ENCODE data around the gene VAV3.
"Not testable (repeated sequence)": the region's sequence is repeated elsewhere in the genome, so short reads cannot be mapped to it uniquely, and the experiment has no call there.

Gene VAV3

GRCh38 chr1:107707111-107707510 lies 257.9 kb downstream of the VAV3 start:
- Mint-ChIP-seq H3K4me1 (no peaks in the 10 kb centered on the region), H3K36me3 (peaks cover 49% of the 10 kb centered on the region), H3K4me3 (no peak overlapping the region), H3K27ac (no peak overlapping the region), H3K27me3 (no peaks in the 10 kb centered on the region), H3K9me3 (peaks cover 3% of the 10 kb centered on the region)
- ATAC-seq, result no peak

DNA sequence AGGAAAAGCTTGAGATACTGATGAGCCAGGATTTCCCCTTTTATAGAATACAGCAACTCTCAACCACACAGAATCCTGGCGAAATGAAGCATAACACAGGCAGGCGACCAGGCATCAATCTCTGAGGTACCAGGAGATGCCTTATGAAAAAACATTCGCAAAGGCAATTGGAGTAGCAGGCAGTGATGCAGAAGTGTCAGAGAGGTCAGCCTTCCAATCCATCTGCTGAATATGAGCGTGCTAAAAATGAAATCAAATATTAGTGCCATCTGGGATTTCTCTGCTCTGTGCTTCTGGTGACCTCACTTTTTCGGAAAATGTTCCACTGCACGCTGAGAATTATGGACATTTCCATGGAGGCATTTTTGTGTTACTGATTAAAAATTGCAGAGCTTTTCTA lies 258.8 kb downstream of the VAV3 start:
- Mint-ChIP-seq H3K9me3 (no peaks in the 10 kb centered on the region), H3K27ac (no peak overlapping the region), H3K4me1 (no peaks in the 10 kb centered on the region), H3K4me3 (no peak overlapping the region), H3K36me3 (peaks cover 52% of the 10 kb centered on the region), H3K27me3 (no peaks in the 10 kb centered on the region)
- ATAC-seq, result no peak

DNA sequence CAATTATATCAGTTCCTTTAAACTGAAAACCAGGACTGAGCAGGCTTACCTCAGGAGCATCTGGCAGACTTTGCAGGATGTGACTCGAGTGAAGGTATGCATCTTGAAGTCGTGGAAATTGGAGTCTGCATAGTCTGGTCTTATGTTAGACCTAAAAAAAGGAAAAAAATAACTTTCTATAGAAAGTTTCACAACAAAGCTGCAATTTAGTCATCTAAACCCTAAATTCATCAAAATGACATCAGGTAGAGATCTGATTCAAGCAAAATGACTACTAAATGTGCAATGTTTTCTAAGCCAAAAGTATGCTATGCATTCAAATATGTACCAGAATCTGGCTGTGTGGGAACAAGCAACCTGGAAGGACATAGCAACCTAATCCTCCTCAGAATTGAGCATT lies 260.1 kb downstream of the VAV3 start:
- ATAC-seq, result no peak
- Mint-ChIP-seq H3K27me3 (no peaks in the 10 kb centered on the region), H3K4me1 (no peaks in the 10 kb centered on the region), H3K36me3 (peaks cover 56% of the 10 kb centered on the region), H3K4me3 (no peak overlapping the region), H3K9me3 (no peaks in the 10 kb centered on the region), H3K27ac (no peak overlapping the region)

DNA sequence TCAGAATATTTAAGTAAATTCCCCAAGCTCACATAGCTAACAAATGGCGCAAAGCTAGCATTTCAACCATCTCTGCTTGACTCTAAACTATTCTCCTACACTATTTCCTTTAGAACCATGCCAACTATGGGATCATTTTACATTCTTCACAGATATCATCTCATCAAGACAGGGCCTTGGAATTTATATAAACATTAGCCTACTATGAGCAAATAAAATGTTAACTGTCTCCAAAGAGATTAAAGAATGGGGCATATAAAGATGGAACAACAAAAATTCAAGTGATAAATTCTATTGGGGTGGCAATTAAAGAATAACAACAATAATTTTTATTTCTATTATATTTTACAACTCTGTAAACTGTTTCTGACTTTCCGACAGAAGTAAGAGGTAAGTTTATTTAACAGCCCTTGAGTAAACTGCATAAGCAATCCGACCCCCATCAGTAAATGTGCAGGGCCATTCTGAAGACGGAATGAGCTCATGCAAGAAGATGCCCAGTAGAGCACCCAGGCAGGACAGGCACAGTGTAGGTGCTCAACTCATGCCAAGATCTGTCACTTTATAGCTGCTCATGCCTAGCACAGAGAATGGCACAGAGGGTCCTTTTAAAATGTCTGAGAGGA lies 261.9 kb downstream of the VAV3 start:
- ATAC-seq, result no peak
- no peaks in the 10 kb centered on the region for H3K9me3 Mint-ChIP-seq
- H3K27me3 Mint-ChIP-seq, result no peaks in the 10 kb centered on the region
- H3K4me3 Mint-ChIP-seq, result no peak overlapping the region
- H3K36me3 Mint-ChIP-seq, result peaks cover 62% of the 10 kb centered on the region
- H3K27ac Mint-ChIP-seq, result no peak overlapping the region
- no peaks in the 10 kb centered on the region for H3K4me1 Mint-ChIP-seq

DNA sequence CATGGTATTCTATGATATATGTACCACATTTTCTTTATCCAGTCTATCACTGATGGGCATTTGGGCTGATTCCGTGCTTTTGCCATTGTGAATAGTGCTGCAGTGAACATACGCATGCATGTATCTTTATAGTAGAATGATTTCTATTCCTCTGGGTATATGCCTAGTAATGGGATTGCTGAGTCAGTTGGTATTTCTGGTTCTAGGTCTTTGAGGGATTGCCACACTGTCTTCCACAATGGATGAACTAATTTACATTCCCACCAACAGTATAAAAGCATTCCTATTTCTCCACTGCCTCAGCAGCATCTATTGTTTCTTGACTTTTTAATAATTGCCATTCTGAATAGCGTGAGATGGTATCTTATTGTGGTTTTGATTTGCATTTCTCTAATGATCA lies 264.3 kb downstream of the VAV3 start:
- peaks cover 70% of the 10 kb centered on the region for H3K36me3 Mint-ChIP-seq
- not testable (repeated sequence) for ATAC-seq, H3K4me1 Mint-ChIP-seq, H3K27me3 Mint-ChIP-seq, H3K4me3 Mint-ChIP-seq, H3K9me3 Mint-ChIP-seq, H3K27ac Mint-ChIP-seq

DNA sequence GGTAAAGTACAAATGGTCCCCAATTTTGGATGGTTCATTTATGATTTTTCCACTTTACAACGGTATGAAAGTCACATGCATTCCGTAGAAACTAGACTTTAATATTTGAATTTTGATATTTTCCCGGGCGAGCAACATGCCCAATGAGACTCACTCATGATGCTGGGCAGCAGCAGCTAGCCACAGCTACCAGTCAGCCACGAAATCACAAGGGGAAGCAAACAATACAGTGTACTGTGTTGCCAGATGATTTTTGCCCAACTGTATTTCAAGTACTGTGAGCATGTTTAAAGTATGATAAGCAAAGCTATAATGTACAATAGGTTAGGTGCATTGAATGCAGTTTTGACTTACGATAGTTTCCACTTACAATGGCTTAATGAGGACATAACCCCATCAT lies 266.8 kb downstream of the VAV3 start:
- H3K4me3 Mint-ChIP-seq, result no peak overlapping the region
- H3K27ac Mint-ChIP-seq, result no peak overlapping the region
- ATAC-seq, result no peak
- peaks cover 79% of the 10 kb centered on the region for H3K36me3 Mint-ChIP-seq
- H3K27me3 Mint-ChIP-seq, result no peaks in the 10 kb centered on the region
- H3K9me3 Mint-ChIP-seq, result no peaks in the 10 kb centered on the region
- H3K4me1 Mint-ChIP-seq, result peaks cover 6% of the 10 kb centered on the region

- H3K36me3 Mint-ChIP-seq, result peaks cover 65% of the 10 kb centered on the region
- ATAC-seq, result no peak
- peaks cover 6% of the 10 kb centered on the region for H3K4me1 Mint-ChIP-seq
- H3K4me3 Mint-ChIP-seq, result no peak overlapping the region
- H3K9me3 Mint-ChIP-seq, result no peaks in the 10 kb centered on the region
- H3K27ac Mint-ChIP-seq, result no peak overlapping the region
- H3K27me3 Mint-ChIP-seq, result no peaks in the 10 kb centered on the region
Measured at GRCh38 chr1:107695341-107695740, 269.6 kb downstream of the VAV3 start.

GRCh38 chr1:107692580-107693345 lies 272.2 kb downstream of the VAV3 start:
- Mint-ChIP-seq H3K4me1 (peaks cover 6% of the 10 kb centered on the region), H3K4me3 (no peak overlapping the region), H3K36me3 (peaks cover 58% of the 10 kb centered on the region), H3K27me3 (no peaks in the 10 kb centered on the region), H3K9me3 (no peaks in the 10 kb centered on the region), H3K27ac (no peak overlapping the region)
- no peak for ATAC-seq

DNA sequence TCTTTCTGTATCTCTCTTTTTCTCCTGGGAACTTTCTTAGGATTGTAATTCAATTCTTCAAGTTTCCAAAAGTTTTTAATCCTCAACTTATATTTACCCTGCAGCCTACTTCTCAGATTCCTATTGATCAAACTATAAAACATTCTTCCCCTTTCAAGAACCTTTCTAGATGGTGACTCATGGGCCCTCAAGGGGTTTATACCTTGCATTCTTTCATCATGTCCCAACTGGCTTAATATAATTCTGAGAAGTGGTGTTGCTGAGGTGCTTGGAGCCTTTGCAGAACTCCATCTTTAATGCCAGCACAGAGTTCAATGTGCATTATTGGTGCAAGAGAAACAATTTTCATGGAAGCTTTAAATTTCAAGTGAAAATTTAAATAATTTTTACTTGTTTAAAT lies 273.4 kb downstream of the VAV3 start:
- ATAC-seq, result no peak
- Mint-ChIP-seq H3K9me3 (no peaks in the 10 kb centered on the region), H3K27me3 (no peaks in the 10 kb centered on the region), H3K36me3 (peaks cover 49% of the 10 kb centered on the region), H3K27ac (no peak overlapping the region), H3K4me1 (no peaks in the 10 kb centered on the region), H3K4me3 (no peak overlapping the region)

GRCh38 chr1:107690491-107690890 lies 274.5 kb downstream of the VAV3 start:
- no peaks in the 10 kb centered on the region for H3K4me1 Mint-ChIP-seq
- no peaks in the 10 kb centered on the region for H3K9me3 Mint-ChIP-seq
- H3K36me3 Mint-ChIP-seq, result peaks cover 42% of the 10 kb centered on the region
- H3K27ac Mint-ChIP-seq, result no peak overlapping the region
- no peak for ATAC-seq
- no peak overlapping the region for H3K4me3 Mint-ChIP-seq
- no peaks in the 10 kb centered on the region for H3K27me3 Mint-ChIP-seq

DNA sequence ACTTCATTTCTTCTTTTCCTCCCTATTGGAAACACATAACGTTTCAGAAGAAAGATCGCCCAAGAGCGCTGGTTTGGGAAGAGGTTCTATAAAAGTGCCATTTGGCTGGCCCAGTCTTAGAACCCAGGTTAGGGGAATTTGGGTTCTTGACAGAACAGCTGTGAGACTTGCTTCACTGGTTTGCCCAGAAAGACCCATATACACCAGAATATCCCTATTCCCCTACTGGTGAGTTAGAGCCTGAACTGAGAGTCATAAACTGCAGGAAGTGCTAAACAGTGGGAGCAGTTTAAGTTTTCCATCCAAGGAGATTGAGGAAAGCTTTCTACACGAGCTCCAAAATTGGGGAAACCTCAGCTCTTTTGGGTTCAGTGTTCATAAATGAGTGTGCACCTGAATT lies 275.2 kb downstream of the VAV3 start:
- Mint-ChIP-seq H3K4me3 (no peak overlapping the region), H3K27me3 (no peaks in the 10 kb centered on the region), H3K36me3 (peaks cover 35% of the 10 kb centered on the region), H3K4me1 (no peaks in the 10 kb centered on the region), H3K9me3 (no peaks in the 10 kb centered on the region), H3K27ac (no peak overlapping the region)
- ATAC-seq, result no peak

GRCh38 chr1:107689159-107689558 lies 275.8 kb downstream of the VAV3 start:
- Mint-ChIP-seq H3K27ac (no peak overlapping the region), H3K4me1 (no peaks in the 10 kb centered on the region), H3K4me3 (no peak overlapping the region), H3K27me3 (no peaks in the 10 kb centered on the region), H3K36me3 (peaks cover 32% of the 10 kb centered on the region), H3K9me3 (no peaks in the 10 kb centered on the region)
- ATAC-seq, result no peak

GRCh38 chr1:107687849-107688753 lies 276.9 kb downstream of the VAV3 start:
- Mint-ChIP-seq H3K4me3 (no peak overlapping the region), H3K36me3 (peaks cover 22% of the 10 kb centered on the region), H3K9me3 (no peaks in the 10 kb centered on the region), H3K4me1 (no peaks in the 10 kb centered on the region), H3K27me3 (no peaks in the 10 kb centered on the region), H3K27ac (no peak overlapping the region)
- no peak for ATAC-seq

- Mint-ChIP-seq H3K27me3 (no peaks in the 10 kb centered on the region), H3K27ac (no peak overlapping the region), H3K4me1 (no peaks in the 10 kb centered on the region), H3K36me3 (no peaks in the 10 kb centered on the region), H3K4me3 (no peak overlapping the region), H3K9me3 (no peaks in the 10 kb centered on the region)
- ATAC-seq, result no peak
Measured at GRCh38 chr1:107683683-107684082, 281.3 kb downstream of the VAV3 start.

DNA sequence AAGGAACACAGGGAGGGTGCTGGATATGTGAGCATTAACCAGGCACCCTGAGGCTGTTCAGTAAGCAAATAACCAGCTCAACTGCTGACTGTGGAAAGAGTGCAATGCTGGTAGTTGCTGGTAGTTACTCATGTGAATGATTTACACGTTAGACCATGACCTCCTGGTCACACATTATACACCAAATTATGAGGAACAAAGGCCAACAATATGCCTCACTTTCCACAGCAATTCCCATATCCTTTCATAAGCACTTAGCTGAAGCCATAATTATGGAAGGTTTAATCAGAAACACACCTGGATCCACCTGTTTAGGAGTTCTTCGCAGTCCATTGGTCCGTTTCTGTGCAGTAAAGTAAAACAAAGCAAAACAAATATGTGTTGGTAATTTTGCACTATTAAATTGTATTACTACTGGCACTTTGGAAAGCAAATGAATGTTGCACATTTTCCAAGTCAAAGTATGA lies 281.8 kb downstream of the VAV3 start:
- H3K9me3 Mint-ChIP-seq, result no peaks in the 10 kb centered on the region
- H3K27me3 Mint-ChIP-seq, result no peaks in the 10 kb centered on the region
- no peak overlapping the region for H3K4me3 Mint-ChIP-seq
- H3K36me3 Mint-ChIP-seq, result no peaks in the 10 kb centered on the region
- no peaks in the 10 kb centered on the region for H3K4me1 Mint-ChIP-seq
- no peak overlapping the region for H3K27ac Mint-ChIP-seq
- no peak for ATAC-seq

Measured in stimulated activated memory B cell treated with anti-CD40 and anti-IgM and Interleukin-4, amounts not matched to agents 10 μg/mL and 1 μg/mL and 100 μg/mL, for 72 hours (primary cell).